Nephron (organoid): ENCODE data around the gene CACNG6.
"Not testable (repeated sequence)": the region's sequence is repeated elsewhere in the genome, so short reads cannot be mapped to it uniquely, and the experiment has no call there.

Experiments used
- H3K27ac Mint-ChIP-seq, 3 experiments: 2 replicates each; pipeline ENCODE4 v1.8.0; 2020; ENCODE audit warnings: mixed read lengths in 3 of 3, mild to moderate bottlenecking in 2 of 3, moderate library complexity in 1 of 3
- H3K27me3 Mint-ChIP-seq: 2 replicates; pipeline ENCODE4 v1.8.0; 2021; ENCODE audit warnings: low read depth, mild to moderate bottlenecking, moderate library complexity, mixed read lengths
- H3K36me3 Mint-ChIP-seq: 2 replicates; pipeline ENCODE4 v1.8.0; 2020; ENCODE audit warnings: low read depth, mixed read lengths
- H3K4me1 Mint-ChIP-seq: 2 replicates; pipeline ENCODE4 v1.8.0; 2020; ENCODE audit warnings: mixed read lengths
- H3K4me3 Mint-ChIP-seq, 3 experiments: 2 replicates each; pipeline ENCODE4 v1.8.0; 2020; ENCODE audit warnings: mild to moderate bottlenecking in 3 of 3, mixed read lengths in 3 of 3, moderate library complexity in 2 of 3
- H3K9me3 Mint-ChIP-seq: 2 replicates; pipeline ENCODE4 v1.8.0; 2020; ENCODE audit warnings: mixed read lengths
- TF ChIP-seq, protein P1 (sequence below), 3 experiments: fragments of 200-600 bp; sonication (generic); IDR thresholded peaks; one replicate each; pipeline ENCODE4 v1.5.0; 2021; ENCODE audit warnings: antibody characterized with exemption in 3 of 3; ENCODE audit not compliant: unreplicated experiment in 3 of 3

Gene CACNG6

GRCh38 chr19:53945998-53946397, 45.4 kb upstream of the CACNG6 start:
- no peaks in the 10 kb centered on the region for H3K9me3 Mint-ChIP-seq
- H3K4me1 Mint-ChIP-seq, result no peaks in the 10 kb centered on the region
- H3K36me3 Mint-ChIP-seq, result no peaks in the 10 kb centered on the region
- no peak overlapping the region for H3K27ac Mint-ChIP-seq
- TF ChIP-seq, protein P1, sequence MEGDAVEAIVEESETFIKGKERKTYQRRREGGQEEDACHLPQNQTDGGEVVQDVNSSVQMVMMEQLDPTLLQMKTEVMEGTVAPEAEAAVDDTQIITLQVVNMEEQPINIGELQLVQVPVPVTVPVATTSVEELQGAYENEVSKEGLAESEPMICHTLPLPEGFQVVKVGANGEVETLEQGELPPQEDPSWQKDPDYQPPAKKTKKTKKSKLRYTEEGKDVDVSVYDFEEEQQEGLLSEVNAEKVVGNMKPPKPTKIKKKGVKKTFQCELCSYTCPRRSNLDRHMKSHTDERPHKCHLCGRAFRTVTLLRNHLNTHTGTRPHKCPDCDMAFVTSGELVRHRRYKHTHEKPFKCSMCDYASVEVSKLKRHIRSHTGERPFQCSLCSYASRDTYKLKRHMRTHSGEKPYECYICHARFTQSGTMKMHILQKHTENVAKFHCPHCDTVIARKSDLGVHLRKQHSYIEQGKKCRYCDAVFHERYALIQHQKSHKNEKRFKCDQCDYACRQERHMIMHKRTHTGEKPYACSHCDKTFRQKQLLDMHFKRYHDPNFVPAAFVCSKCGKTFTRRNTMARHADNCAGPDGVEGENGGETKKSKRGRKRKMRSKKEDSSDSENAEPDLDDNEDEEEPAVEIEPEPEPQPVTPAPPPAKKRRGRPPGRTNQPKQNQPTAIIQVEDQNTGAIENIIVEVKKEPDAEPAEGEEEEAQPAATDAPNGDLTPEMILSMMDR (IDR thresholded peaks at IDR 0.05; ENCODE audit: unreplicated experiment in 3 of 3), result no peak
- no peak overlapping the region for H3K4me3 Mint-ChIP-seq
- H3K27me3 Mint-ChIP-seq, result peaks cover 68% of the 10 kb centered on the region

DNA sequence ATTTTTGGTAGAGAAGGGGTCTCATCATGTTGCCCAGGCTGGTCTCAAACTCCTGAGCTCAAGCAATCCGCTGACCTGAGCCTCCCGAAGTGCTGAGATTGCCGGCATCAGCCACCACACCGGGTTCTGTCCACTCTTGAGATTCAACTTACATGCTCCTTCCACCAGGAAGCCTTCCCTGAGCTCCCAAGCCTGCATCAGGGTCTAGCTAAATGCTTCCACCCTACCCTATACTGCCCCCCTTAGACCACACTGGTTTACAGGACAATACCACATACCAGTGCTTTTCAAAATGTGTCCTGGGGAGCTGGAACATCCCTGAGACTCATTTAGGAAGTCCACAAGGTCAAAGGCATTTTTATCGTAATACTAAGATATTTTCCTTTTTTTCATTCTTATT, 43.8 kb upstream of the CACNG6 start:
- Mint-ChIP-seq H3K4me1 (no peaks in the 10 kb centered on the region), H3K27ac (no peak overlapping the region), H3K4me3 (no peak overlapping the region), H3K27me3 (peaks cover 59% of the 10 kb centered on the region), H3K9me3 (no peaks in the 10 kb centered on the region), H3K36me3 (no peaks in the 10 kb centered on the region)
- TF ChIP-seq, protein P1 (IDR thresholded peaks at IDR 0.05; ENCODE audit: unreplicated experiment in 3 of 3), result no peak

DNA sequence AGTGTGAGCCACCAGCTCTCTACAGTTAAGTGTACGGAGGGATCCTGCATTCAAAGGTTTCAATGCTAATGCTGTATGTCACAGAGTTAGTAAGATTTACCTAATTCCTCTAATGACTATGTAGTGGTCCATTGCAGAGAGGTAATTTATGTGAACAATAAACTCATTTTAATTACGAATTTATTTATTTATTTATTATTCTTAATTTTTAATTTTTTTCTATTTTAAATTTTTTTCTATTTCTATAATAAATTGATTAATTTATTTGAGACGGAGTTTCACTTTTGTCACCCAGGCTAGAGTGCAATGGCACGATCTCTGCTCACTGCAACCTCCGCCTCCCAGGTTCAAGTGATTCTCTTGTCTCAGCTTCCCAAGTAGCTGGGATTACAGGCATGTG, 42.8 kb upstream of the CACNG6 start:
- H3K4me1 Mint-ChIP-seq, H3K4me3 Mint-ChIP-seq, H3K9me3 Mint-ChIP-seq, H3K36me3 Mint-ChIP-seq, H3K27ac Mint-ChIP-seq: not testable (repeated sequence)
- H3K27me3 Mint-ChIP-seq, result peaks cover 50% of the 10 kb centered on the region

DNA sequence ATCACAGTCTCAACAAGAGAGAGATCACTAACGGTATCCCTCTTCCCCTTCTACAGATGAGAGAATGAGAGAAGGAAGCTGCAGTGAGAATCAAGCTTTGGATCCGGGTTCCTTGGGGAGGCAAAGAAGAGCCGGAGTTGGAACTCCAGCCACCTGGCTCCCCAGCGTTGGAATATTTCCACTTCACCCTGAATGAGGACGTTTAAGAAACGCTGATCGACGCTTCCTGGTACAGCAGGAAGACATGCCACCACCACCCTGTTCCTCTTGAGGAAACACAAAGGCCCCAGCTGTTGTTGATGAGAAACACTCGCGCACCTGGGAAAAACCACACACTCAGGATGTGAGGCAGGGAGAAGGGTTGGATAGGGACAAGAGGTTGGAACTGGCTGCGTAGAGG, 40.0 kb upstream of the CACNG6 start:
- H3K27me3 Mint-ChIP-seq, result peaks cover 53% of the 10 kb centered on the region

GRCh38 chr19:53951947-53952346, 39.5 kb upstream of the CACNG6 start:
- Mint-ChIP-seq H3K9me3 (no peaks in the 10 kb centered on the region), H3K4me1 (no peaks in the 10 kb centered on the region), H3K27me3 (peaks cover 57% of the 10 kb centered on the region), H3K36me3 (no peaks in the 10 kb centered on the region), H3K4me3 (no peak overlapping the region), H3K27ac (no peak overlapping the region)
- TF ChIP-seq, protein P1 (IDR thresholded peaks at IDR 0.05; ENCODE audit: unreplicated experiment in 3 of 3), result no peak

More for the DNA sequence above, 40.0 kb upstream of the CACNG6 start:
- Mint-ChIP-seq H3K36me3 (no peaks in the 10 kb centered on the region), H3K4me1 (no peaks in the 10 kb centered on the region), H3K4me3 (no peak overlapping the region), H3K9me3 (no peaks in the 10 kb centered on the region), H3K27ac (no peak overlapping the region)
- TF ChIP-seq, protein P1 (IDR thresholded peaks at IDR 0.05; ENCODE audit: unreplicated experiment in 3 of 3), result no peak

DNA sequence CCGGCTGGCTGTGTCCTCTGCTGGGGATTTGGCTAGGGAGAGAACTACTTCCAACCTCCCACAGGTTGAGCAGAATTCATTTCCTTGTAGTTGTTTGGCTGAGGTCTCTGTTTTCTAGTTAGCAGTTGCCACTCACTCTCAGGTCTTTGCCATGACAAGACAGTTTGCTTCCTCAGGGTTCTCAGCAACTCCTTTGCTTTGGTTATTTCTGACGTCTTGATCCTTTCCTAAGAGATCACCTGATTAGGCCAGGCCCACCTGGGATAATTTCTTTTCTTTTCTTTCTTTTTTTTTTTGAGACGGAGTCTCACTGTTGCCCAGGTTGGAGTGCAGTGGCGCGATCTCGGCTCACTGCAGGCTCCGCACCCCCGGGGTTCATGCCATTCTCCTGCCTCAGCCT, 38.1 kb upstream of the CACNG6 start:
- H3K4me1 Mint-ChIP-seq, result no peaks in the 10 kb centered on the region
- H3K4me3 Mint-ChIP-seq, result no peak overlapping the region
- H3K36me3 Mint-ChIP-seq, result no peaks in the 10 kb centered on the region
- H3K27ac Mint-ChIP-seq, result no peak overlapping the region
- TF ChIP-seq, protein P1 (IDR thresholded peaks at IDR 0.05; ENCODE audit: unreplicated experiment in 3 of 3), result no peak
- H3K9me3 Mint-ChIP-seq, result no peaks in the 10 kb centered on the region
- peaks cover 62% of the 10 kb centered on the region for H3K27me3 Mint-ChIP-seq
